Measurements from ENCODE around the gene FNDC3B. TPM values are rescaled to one million over a fixed set of nuclear protein-coding genes. Genes with fewer than 3 reads are reported as not detected.

Gene FNDC3B
- total and polyA plus RNA-seq, 9 of the 15 experiments (the other 6 are each of a cell fraction or from before 2014, with no cell fraction given), result 7.0 to 35.8 (median 16.2) TPM

- no peak for FAIRE-seq
- Histone ChIP-seq H4K20me1 (replicated peaks; ENCODE audit: control insufficient read depth, insufficient read depth, low read length) (no peaks in the 10 kb centered on the region), H3K9me1 (ENCODE audit: control insufficient read depth, insufficient read depth, low read length) (no peaks in the 10 kb centered on the region), H3K4me2 (ENCODE audit: insufficient read depth, low read length) (no peak overlapping the region), H3K4me1 (replicated peaks in 1 of 2; ENCODE audit: control insufficient read depth in 2 of 2, insufficient read depth in 2 of 2, low read length in 2 of 2) (no peaks in the 10 kb centered on the region), H3K36me3 (ENCODE audit: control insufficient read depth, insufficient read depth, low read length) (peaks cover 6% of the 10 kb centered on the region; the same call in 2 of the 3 replicates), H3K27me3 (ENCODE audit: control insufficient read depth in 2 of 2, insufficient read depth in 2 of 2, low read length in 2 of 2) (no peaks in the 10 kb centered on the region), H3K79me2 (ENCODE audit: control insufficient read depth, insufficient read depth, low read length) (peaks cover 8% of the 10 kb centered on the region; the same call in 1 of the 3 replicates), H3K9ac (ENCODE audit: insufficient read depth in 1 of 2, low read depth in 2 of 2, low read length in 2 of 2) (no peak overlapping the region), H3K4me3 (no peak overlapping the region), H2AFZ (ENCODE audit: low read depth, low read length) (no peak overlapping the region), H3K9me3 (replicated peaks; ENCODE audit: control insufficient read depth, insufficient read depth, low read depth, low read length) (no peaks in the 10 kb centered on the region), H3K27ac (ENCODE audit: extremely low read depth, low read depth, low read length) (no peak overlapping the region)
- no peak for ATAC-seq
- TF ChIP-seq ZBTB43 (CRISPR knock-in tag; IDR thresholded peaks at IDR 0.05) (no peak), ZKSCAN8 (CRISPR knock-in tag; IDR thresholded peaks at IDR 0.05) (no peak)
- in situ Hi-C loops (cut with MboI), result no loop called here
- POLR2A ChIA-PET, result no interaction called here
- 67% methylated on average over 8 of the region's 8 CpGs for WGBS (ENCODE audit: insufficient coverage, low coverage, missing lambda C conversion rate)
- CTCF ChIA-PET (ENCODE audit: low intra/inter-chr PET ratio), result no interaction called here
- intact Hi-C loops (cut with micrococcal nuclease), result no loop called here
- no TSS peak for BruUV-seq (replicated peaks)
- no peak for DNase-seq (ENCODE audit: extremely low read depth in 1 of 4, low spot score in 3 of 4)
Measured at GRCh38 chr3:172233474-172234277, 194.3 kb downstream of the FNDC3B start.

DNA sequence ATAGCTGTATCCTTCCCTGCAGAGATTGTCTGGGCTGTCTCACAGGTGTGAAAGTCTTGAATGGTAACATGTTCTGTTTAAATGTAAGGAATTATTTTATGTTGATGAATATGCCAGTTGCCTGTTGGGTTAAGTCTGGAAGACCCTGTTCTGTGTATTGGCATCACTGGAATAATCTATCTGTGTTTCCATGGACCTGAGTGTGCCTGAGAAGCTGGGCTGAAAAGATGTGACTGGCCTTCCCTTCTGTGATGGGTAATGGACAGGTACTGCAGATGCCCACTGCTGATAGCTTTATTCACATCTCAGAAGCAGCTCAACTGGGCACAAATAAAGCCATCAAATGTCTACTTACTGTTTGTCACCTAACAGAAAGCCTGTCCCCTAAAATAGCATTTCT is 196.3 kb downstream of the FNDC3B start:
- intact Hi-C loops (cut with micrococcal nuclease), result no loop called here
- no peak for TF ChIP-seq NR3C1 (CRISPR knock-in tag; IDR thresholded peaks at IDR 0.05)
- TF ChIP-seq ETS2 (tag; IDR thresholded peaks at IDR 0.05; ENCODE audit: borderline replicate concordance, poor library complexity, severe bottlenecking), result no peak
- no peak for TF ChIP-seq ZNF232 (CRISPR knock-in tag; IDR thresholded peaks at IDR 0.05)
- no peak for TF ChIP-seq NR2C1 (IDR thresholded peaks at IDR 0.05)
- TF ChIP-seq NR2C1 (tag; IDR thresholded peaks at IDR 0.05), result no peak
- no peak for TF ChIP-seq ETV6 (IDR thresholded peaks at IDR 0.05; ENCODE audit: borderline replicate concordance in 1 of 2, low read depth in 2 of 2, low read length in 1 of 2)
- TF ChIP-seq ETV6 (CRISPR knock-in tag; IDR thresholded peaks at IDR 0.05; ENCODE audit: borderline replicate concordance), result no peak
- no peak for TF ChIP-seq CREB1 (IDR thresholded peaks at IDR 0.05)
- no peak for TF ChIP-seq CREB1 (CRISPR knock-in tag; IDR thresholded peaks at IDR 0.05)
- no peak for TF ChIP-seq SPI1 (IDR thresholded peaks at IDR 0.05; ENCODE audit: borderline replicate concordance, low read depth, low read length)

More for the DNA sequence above, 196.3 kb downstream of the FNDC3B start:
- BruUV-seq (replicated peaks), result no TSS peak
- DNase-seq (ENCODE audit: extremely low read depth in 1 of 4, low spot score in 3 of 4) (no peak), ATAC-seq (no peak), FAIRE-seq (no peak)
- no peak overlapping the region for H2AFZ ChIP-seq (ENCODE audit: low read depth, low read length)
- in situ Hi-C loops (cut with MboI), result no loop called here
- no peaks in the 10 kb centered on the region for H4K20me1 ChIP-seq (replicated peaks; ENCODE audit: control insufficient read depth, insufficient read depth, low read length)
- H3K4me2 ChIP-seq (ENCODE audit: insufficient read depth, low read length), result no peak overlapping the region
- H3K9me1 ChIP-seq (ENCODE audit: control insufficient read depth, insufficient read depth, low read length), result no peaks in the 10 kb centered on the region
- no peak overlapping the region for H3K4me3 ChIP-seq
- H3K79me2 ChIP-seq (ENCODE audit: control insufficient read depth, insufficient read depth, low read length), result peaks cover 8% of the 10 kb centered on the region; the same call in 2 of the 3 replicates
- POLR2A ChIA-PET, result interaction anchor here (1.0 kb wide), 1 partner anchor 17 kb away, joined by 3 read pairs; no protein-coding TSS in a partner anchor
- H3K4me1 ChIP-seq (replicated peaks in 1 of 2; ENCODE audit: control insufficient read depth in 2 of 2, insufficient read depth in 2 of 2, low read length in 2 of 2), result no peaks in the 10 kb centered on the region
- no peak overlapping the region for H3K9ac ChIP-seq (ENCODE audit: insufficient read depth in 1 of 2, low read depth in 2 of 2, low read length in 2 of 2)
- peaks cover 6% of the 10 kb centered on the region; the same call in 1 of the 3 replicates for H3K36me3 ChIP-seq (ENCODE audit: control insufficient read depth, insufficient read depth, low read length)
- no peak overlapping the region for H3K27ac ChIP-seq (ENCODE audit: extremely low read depth, low read depth, low read length)
- H3K27me3 ChIP-seq (ENCODE audit: control insufficient read depth in 2 of 2, insufficient read depth in 2 of 2, low read length in 2 of 2), result no peaks in the 10 kb centered on the region
- no peaks in the 10 kb centered on the region for H3K9me3 ChIP-seq (replicated peaks; ENCODE audit: control insufficient read depth, insufficient read depth, low read depth, low read length)
- CTCF ChIA-PET (ENCODE audit: low intra/inter-chr PET ratio), result no interaction called here
